Liver (tissue), 9 donors: Measurements from ENCODE around the gene IGLL5. TPM values are rescaled to one million over a fixed set of nuclear protein-coding genes. Genes with fewer than 3 reads are reported as not detected.

Source experiments
- DNase-seq: peaks from one replicate; pipeline ENCODE4 v3.0.0-alpha.2; 2017; ENCODE audit warnings: low spot score
- H3K27ac ChIP-seq, 2 donors: one replicate each; pipeline ENCODE4 v1.7.0; 2013; ENCODE audit warnings: inconsistent platforms in 2 of 2, low read length in 2 of 2, control low read depth in 1 of 2, low read depth in 1 of 2, mild to moderate bottlenecking in 1 of 2
- H3K27me3 ChIP-seq, 4 donors: one replicate each; pipeline versions ENCODE4 v1.6.1 to v1.7.0; 2013; ENCODE audit warnings: low read length in 3 of 4, inconsistent platforms in 1 of 4, mild to moderate bottlenecking in 1 of 4, moderate library complexity in 1 of 4; ENCODE audit not compliant: control insufficient read depth in 4 of 4, insufficient read depth in 4 of 4
- H3K36me3 ChIP-seq, 4 donors: one replicate each; pipeline versions ENCODE4 v1.6.1 to v1.7.0; 2013; ENCODE audit warnings: low read length in 3 of 4, mild to moderate bottlenecking in 3 of 4, low read depth in 1 of 4, moderate library complexity in 1 of 4; ENCODE audit not compliant: control insufficient read depth in 4 of 4, insufficient read depth in 3 of 4
- H3K4me1 ChIP-seq, 4 donors: one replicate each; pipeline versions ENCODE4 v1.6.1 to v1.7.0; 2013; ENCODE audit warnings: low read length in 3 of 4, mild to moderate bottlenecking in 3 of 4, moderate library complexity in 1 of 4; ENCODE audit not compliant: control insufficient read depth in 4 of 4, insufficient read depth in 4 of 4
- H3K4me3 ChIP-seq, 3 donors: one replicate each; pipeline versions ENCODE4 v1.6.1 to v1.7.0; 2013; ENCODE audit warnings: low read length in 3 of 3, control low read depth in 1 of 3, low read depth in 1 of 3, mild to moderate bottlenecking in 1 of 3
- H3K9ac ChIP-seq, 2 donors: one replicate each; pipeline ENCODE4 v1.7.0; 2013; ENCODE audit warnings: low read length in 2 of 2, mild to moderate bottlenecking in 2 of 2, moderate library complexity in 2 of 2, control low read depth in 1 of 2, low read depth in 1 of 2
- H3K9me3 ChIP-seq, 4 donors: one replicate each; pipeline versions ENCODE4 v1.6.1 to v1.7.0; 2013; ENCODE audit warnings: low read length in 3 of 4; ENCODE audit not compliant: control insufficient read depth in 4 of 4
- CTCF ChIP-seq: fragments of 150-350 bp; IDR thresholded peaks from 2 replicates; pipeline ENCODE4 v1.5.1; 2017; ENCODE audit warnings: improper control_type of control experiment, low read depth, low read length; ENCODE audit not compliant: missing input control
- EGR1 ChIP-seq, 2 donors: IDR thresholded peaks; 2 replicates each; pipeline ENCODE4 v1.6.1; 2016 to 2018; ENCODE audit warnings: antibody characterized with exemption in 2 of 2, low read depth in 2 of 2
- FOXA1 ChIP-seq: IDR thresholded peaks from 2 replicates; pipeline ENCODE4 v1.6.1; 2016; ENCODE audit warnings: antibody characterized with exemption
- FOXA2 ChIP-seq: IDR thresholded peaks from 2 replicates; pipeline ENCODE4 v1.6.1; 2016; ENCODE audit warnings: antibody characterized with exemption
- GABPA ChIP-seq, 2 donors: IDR thresholded peaks in 1 of 2; conservative IDR thresholded peaks in 1 of 2; 2 replicates each; pipeline ENCODE4 v1.6.1; 2016; ENCODE audit warnings: antibody characterized with exemption in 2 of 2, mild to moderate bottlenecking in 1 of 2, moderate library complexity in 1 of 2
- HNF4A ChIP-seq, 2 donors: conservative IDR thresholded peaks; 2 replicates each; pipeline ENCODE4 v1.6.1; 2016; ENCODE audit warnings: antibody characterized with exemption in 2 of 2, mild to moderate bottlenecking in 2 of 2
- HNF4G ChIP-seq: IDR thresholded peaks from 2 replicates; pipeline ENCODE4 v1.6.1; 2016; ENCODE audit warnings: antibody characterized with exemption
- JUND ChIP-seq, 2 donors: IDR thresholded peaks; 2 replicates each; pipeline ENCODE4 v1.6.1; 2016; ENCODE audit warnings: antibody characterized with exemption in 2 of 2
- MAX ChIP-seq: IDR thresholded peaks from 2 replicates; pipeline ENCODE4 v1.6.1; 2016; ENCODE audit warnings: antibody characterized with exemption
- RAD21 ChIP-seq, 2 donors: IDR thresholded peaks; 2 replicates each; pipeline ENCODE4 v1.6.1; 2016; ENCODE audit warnings: antibody characterized with exemption in 2 of 2, mild to moderate bottlenecking in 2 of 2
- RXRA ChIP-seq, 2 donors: IDR thresholded peaks; 2 replicates each; pipeline ENCODE4 v1.6.1; 2017 to 2018; ENCODE audit warnings: antibody characterized with exemption in 2 of 2, mild to moderate bottlenecking in 1 of 2
- SP1 ChIP-seq: IDR thresholded peaks from 2 replicates; pipeline ENCODE4 v1.6.1; 2018; ENCODE audit warnings: antibody characterized with exemption, mild to moderate bottlenecking
- TAF1 ChIP-seq: conservative IDR thresholded peaks from 2 replicates; pipeline ENCODE4 v1.6.1; 2016; ENCODE audit warnings: antibody characterized with exemption, mild to moderate bottlenecking
- YY1 ChIP-seq: IDR thresholded peaks from 2 replicates; pipeline ENCODE4 v1.6.1; 2016; ENCODE audit warnings: antibody characterized with exemption, mild to moderate bottlenecking
- ZBTB33 ChIP-seq: IDR thresholded peaks from 2 replicates; pipeline ENCODE4 v1.6.1; 2016; ENCODE audit warnings: antibody characterized with exemption
- WGBS: extraction: QIAGEN DNeasy Blood & Tissue Kit; methylation state at CpG from one replicate; pipeline ENCODE4 v1.1.7; 2013; 5-methylcytosine and 5-hydroxymethylcytosine counted together
- polyA plus RNA-seq, 2 donors: library from polyadenylated mRNA; stranded (reverse) in 1 of 2; unstranded in 1 of 2; fragments of 200-250 nt in 1 of 2; fragments of >200 nt in 1 of 2; fragmentation: Nextera tagmentation in 1 of 2; extraction: Ambion mirVana in 1 of 2; gene quantifications; one replicate each; pipeline versions ENCODE4 v1.2.1 to v1.2.3, GENCODE V29; 2013 to 2015
- total RNA-seq, 2 donors: library from RNA; depleted of rRNA; stranded (reverse); fragments of >200 nt; gene quantifications; one replicate each; pipeline ENCODE4 v1.2.3, GENCODE V29; 2014
- donor health status: healthy.
- donor health status: healthy.
- donor health status: healthy.
- donor health status: healthy.
- donor health status: healthy.

Gene IGLL5
- total and polyA plus RNA-seq, 4 donors = 1.3 to 13.4 (median 3.4) TPM

GRCh38 chr22:22923379-22923778 lies 35.8 kb downstream of the IGLL5 start:
- Histone ChIP-seq H3K36me3 (no peaks in the 10 kb centered on the region), H3K9ac (no peak overlapping the region), H3K27me3 (no peaks in the 10 kb centered on the region), H3K27ac (no peak overlapping the region), H3K4me3 (no peak overlapping the region), H3K9me3 (no peaks in the 10 kb centered on the region), H3K4me1 (no peaks in the 10 kb centered on the region)
- no peak for DNase-seq
- no peak for TF ChIP-seq HNF4A (conservative IDR thresholded peaks at IDR 0.05)
- no peak for TF ChIP-seq RAD21 (IDR thresholded peaks at IDR 0.05)
- no peak for TF ChIP-seq TAF1
- no peak for TF ChIP-seq ZBTB33
- WGBS = 90% methylated on average over 4 of the region's 4 CpGs

DNA sequence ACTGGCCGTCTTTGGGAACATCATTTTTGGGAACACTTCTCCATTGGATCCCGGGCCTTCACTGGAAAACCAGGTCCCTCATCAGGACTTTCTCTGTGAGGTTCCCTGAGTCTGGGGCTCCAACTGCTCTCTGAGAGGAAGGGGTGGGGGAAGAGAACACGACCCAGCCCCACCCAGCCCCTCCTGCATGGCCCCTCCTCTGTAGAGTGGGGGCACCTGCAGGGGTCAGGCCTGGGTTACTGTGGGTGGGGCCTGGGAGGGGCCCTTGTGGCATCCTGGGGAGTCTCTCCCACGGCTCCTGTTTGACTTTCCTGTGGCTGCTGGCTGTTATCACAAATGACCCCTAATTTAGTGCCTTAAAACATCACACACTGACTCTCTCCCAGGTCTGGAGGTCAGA lies 36.3 kb downstream of the IGLL5 start:
- Histone ChIP-seq H3K9ac (no peak overlapping the region), H3K27me3 (no peaks in the 10 kb centered on the region), H3K4me1 (no peaks in the 10 kb centered on the region), H3K4me3 (no peak overlapping the region), H3K9me3 (no peaks in the 10 kb centered on the region), H3K36me3 (no peaks in the 10 kb centered on the region), H3K27ac (no peak overlapping the region)
- DNase-seq = no peak
- 68% methylated on average over 4 of the region's 4 CpGs for WGBS
- no peak for TF ChIP-seq MAX
- TF ChIP-seq CTCF = no peak
- TF ChIP-seq RAD21 (IDR thresholded peaks at IDR 0.05) = no peak
- TF ChIP-seq FOXA2 = no peak
- TF ChIP-seq HNF4G = no peak
- TF ChIP-seq FOXA1 = no peak
- TF ChIP-seq ZBTB33 = no peak

DNA sequence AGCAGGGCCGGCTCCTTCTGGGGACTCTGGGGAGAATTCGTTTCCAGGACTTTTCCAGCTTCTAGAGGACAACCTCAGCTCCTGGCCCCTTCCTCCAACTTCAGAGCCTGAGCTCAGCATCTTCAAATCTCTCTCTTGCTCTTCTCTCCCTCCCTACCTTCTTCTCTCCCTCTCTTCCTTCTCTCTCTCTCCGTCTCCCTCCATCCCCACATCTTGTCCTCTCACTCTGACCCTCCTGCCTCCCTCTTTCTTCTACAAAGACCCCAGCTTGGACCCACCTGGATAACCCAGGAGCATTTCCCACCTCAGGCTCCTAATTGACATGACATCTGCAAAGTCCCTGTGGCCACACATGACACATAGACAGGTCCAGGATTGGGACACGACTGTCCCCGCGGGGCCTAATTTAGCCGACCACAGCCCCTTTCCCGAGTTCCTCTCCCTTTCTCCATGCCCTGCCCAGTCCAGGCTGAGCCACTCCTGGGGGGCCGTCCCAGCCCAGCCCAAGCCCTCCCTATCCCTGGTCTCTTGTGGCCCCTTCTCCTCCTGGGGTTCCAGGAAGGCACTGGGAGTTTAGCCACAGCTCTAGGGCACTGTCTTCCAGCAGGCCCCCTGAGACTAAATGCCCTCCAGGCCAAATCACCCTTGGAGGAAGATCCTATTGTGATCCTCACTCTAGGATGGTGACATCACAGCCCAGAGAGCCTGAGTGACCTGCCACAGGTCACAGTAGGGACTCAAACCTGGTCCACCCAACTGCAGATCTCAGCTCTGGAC lies 36.9 kb downstream of the IGLL5 start:
- no peak for DNase-seq
- TF ChIP-seq RXRA (IDR thresholded peaks at IDR 0.05) (no peak), SP1 (no peak), YY1 (no peak), RAD21 (IDR thresholded peaks at IDR 0.05) (no peak), EGR1 (IDR thresholded peaks at IDR 0.05; ENCODE audit: low read depth in 2 of 2) (no peak), HNF4A (conservative IDR thresholded peaks at IDR 0.05) (no peak), FOXA2 (no peak), ZBTB33 (no peak), GABPA (IDR thresholded peaks at IDR 0.05 in 1 of 2, conservative IDR thresholded peaks at IDR 0.05 in 1 of 2) (no peak), MAX (no peak), JUND (IDR thresholded peaks at IDR 0.05) (no peak)
- WGBS = 83% methylated on average over 9 of the region's 9 CpGs

More for the DNA sequence above, 36.9 kb downstream of the IGLL5 start:
- H3K27ac ChIP-seq = no peak overlapping the region
- no peak overlapping the region for H3K4me3 ChIP-seq
- H3K9me3 ChIP-seq = no peaks in the 10 kb centered on the region
- no peaks in the 10 kb centered on the region for H3K27me3 ChIP-seq
- H3K36me3 ChIP-seq = no peaks in the 10 kb centered on the region
- H3K4me1 ChIP-seq = no peaks in the 10 kb centered on the region
- no peak overlapping the region for H3K9ac ChIP-seq
